ENCODE measurements around the gene TMEM229B.

GRCh38 chr14:67514203-67514607, 25.7 kb upstream of the TMEM229B start:
- TF ChIP-seq CTCF (conservative IDR thresholded peaks at IDR 0.05 in 1 of 2, IDR thresholded peaks at IDR 0.05 in 1 of 2; ENCODE audit: low read depth in 1 of 2, low read length in 2 of 2) (no peak), EZH2 (IDR thresholded peaks at IDR 0.05; ENCODE audit: low read length, missing control alignments) (no peak)

All from fibroblast of lung (primary cell).